GM18526 (cell line): ENCODE results near the gene ATP10D.

ENCODE experiments used
- POLR2A ChIP-seq: IDR thresholded peaks from 3 replicates; pipeline ENCODE4 v1.6.1; 2011; ENCODE audit not compliant: insufficient read length; ENCODE audit errors: extremely low read depth

Gene ATP10D

GRCh38 chr4:47553329-47554125 is 68.5 kb downstream of the ATP10D start:
- no peak for TF ChIP-seq POLR2A

GRCh38 chr4:47557255-47557654 is 72.2 kb downstream of the ATP10D start:
- TF ChIP-seq POLR2A: no peak

- no peak for TF ChIP-seq POLR2A
These were observed 75.6 kb downstream of the ATP10D start for GRCh38 chr4:47560682-47561081.

GRCh38 chr4:47561331-47561730 is 76.3 kb downstream of the ATP10D start:
- no peak for TF ChIP-seq POLR2A

- TF ChIP-seq POLR2A: no peak
These were observed 77.2 kb downstream of the ATP10D start for GRCh38 chr4:47562297-47562696.

GRCh38 chr4:47566566-47566965 is 81.5 kb downstream of the ATP10D start:
- TF ChIP-seq POLR2A: no peak

GRCh38 chr4:47566969-47567368 is 81.9 kb downstream of the ATP10D start:
- no peak for TF ChIP-seq POLR2A

- TF ChIP-seq POLR2A: no peak
These were observed 82.4 kb downstream of the ATP10D start for GRCh38 chr4:47567511-47567910.

- no peak for TF ChIP-seq POLR2A
These were observed 85.7 kb downstream of the ATP10D start for GRCh38 chr4:47570816-47571215.

- no peak for TF ChIP-seq POLR2A
These were observed 87.9 kb downstream of the ATP10D start for GRCh38 chr4:47572981-47573380.

GRCh38 chr4:47577779-47578553 is 92.9 kb downstream of the ATP10D start:
- no peak for TF ChIP-seq POLR2A

- no peak for TF ChIP-seq POLR2A
These were observed 94.2 kb downstream of the ATP10D start for GRCh38 chr4:47579235-47579634.

GRCh38 chr4:47590325-47590724 is 105.2 kb downstream of the ATP10D start:
- no peak for TF ChIP-seq POLR2A

GRCh38 chr4:47597696-47598095 is 112.6 kb downstream of the ATP10D start:
- TF ChIP-seq POLR2A: no peak

GRCh38 chr4:47598320-47598719 is 113.2 kb downstream of the ATP10D start:
- no peak for TF ChIP-seq POLR2A

- no peak for TF ChIP-seq POLR2A
These were observed 113.8 kb downstream of the ATP10D start for GRCh38 chr4:47598896-47599295.
